Measurements from ENCODE around the gene CAMKMT. TPM values are rescaled to one million over a fixed set of nuclear protein-coding genes. Genes with fewer than 3 reads are reported as not detected.

CAMKMT gene
- total and polyA plus RNA-seq, 9 of the 15 experiments (the other 6 are each of a cell fraction or from before 2014, with no cell fraction given): 1.6 to 15.3 (median 7.4) TPM

DNA sequence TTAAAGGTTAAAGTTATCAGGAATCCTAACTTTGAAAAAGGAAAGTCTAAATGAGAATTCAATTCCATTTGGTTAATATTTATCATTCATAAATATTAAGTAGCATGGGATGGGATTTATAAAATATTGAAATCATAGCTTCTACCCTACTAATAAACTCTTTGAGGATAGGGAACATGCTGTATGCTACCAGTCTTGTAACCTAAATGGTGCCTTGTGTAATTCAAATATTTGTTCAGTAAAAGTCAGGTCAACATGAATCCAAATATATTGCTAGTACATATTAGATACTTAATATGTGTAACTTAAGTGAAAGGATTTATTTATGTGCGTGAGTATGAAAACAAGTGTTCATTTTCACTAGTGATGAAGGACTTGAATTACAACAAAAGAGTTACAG lies 94.1 kb downstream of the CAMKMT start (continued):
- TF ChIP-seq MEF2A (IDR thresholded peaks at IDR 0.05; ENCODE audit: control insufficient read depth, low read depth, low read length): no peak
- no peak for TF ChIP-seq DLX4 (CRISPR knock-in tag; IDR thresholded peaks at IDR 0.05)
- TF ChIP-seq GABPB2 (CRISPR knock-in tag; conservative IDR thresholded peaks at IDR 0.05): no peak

DNA sequence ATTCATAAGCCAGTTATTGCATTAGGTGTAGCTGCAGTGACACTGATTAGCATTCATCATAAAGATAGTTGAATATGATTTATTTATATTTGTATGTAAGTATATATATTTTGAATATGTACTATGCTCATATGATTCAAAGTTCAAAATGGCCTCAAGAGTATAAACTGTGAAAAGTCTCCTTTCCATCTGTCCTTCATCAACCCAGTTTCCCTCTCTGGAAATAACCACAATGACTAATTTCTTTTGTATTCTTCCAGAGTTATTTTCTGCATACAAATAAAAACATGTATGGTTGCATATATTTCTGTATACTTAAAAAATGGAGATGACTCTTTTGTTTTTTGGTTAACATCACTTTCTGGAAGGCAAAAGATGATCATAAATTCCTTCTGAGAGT lies 95.2 kb downstream of the CAMKMT start:
- no peaks in the 10 kb centered on the region for H3K79me2 ChIP-seq (ENCODE audit: control insufficient read depth, insufficient read depth, low read length)
- no peak overlapping the region for H3K9ac ChIP-seq (ENCODE audit: insufficient read depth in 1 of 2, low read depth in 2 of 2, low read length in 2 of 2)
- ChIA-PET POLR2A (no interaction called here), CTCF (ENCODE audit: low intra/inter-chr PET ratio) (no interaction called here)
- intact Hi-C loops (cut with micrococcal nuclease): no loop called here
- H3K36me3 ChIP-seq (ENCODE audit: control insufficient read depth, insufficient read depth, low read length): no peaks in the 10 kb centered on the region
- in situ Hi-C loops (cut with MboI): no loop called here
- no peaks in the 10 kb centered on the region for H3K27me3 ChIP-seq (ENCODE audit: control insufficient read depth in 2 of 2, insufficient read depth in 2 of 2, low read length in 2 of 2)
- H3K4me1 ChIP-seq (replicated peaks in 1 of 2; ENCODE audit: control insufficient read depth in 2 of 2, insufficient read depth in 2 of 2, low read length in 2 of 2): no peaks in the 10 kb centered on the region
- H3K4me3 ChIP-seq: no peak overlapping the region
- H3K4me2 ChIP-seq (ENCODE audit: insufficient read depth, low read length): no peak overlapping the region
- H3K9me3 ChIP-seq (replicated peaks; ENCODE audit: control insufficient read depth, insufficient read depth, low read depth, low read length): no peaks in the 10 kb centered on the region; the same call in 1 of the 2 replicates
- FAIRE-seq: no peak
- H3K9me1 ChIP-seq (ENCODE audit: control insufficient read depth, insufficient read depth, low read length): no peaks in the 10 kb centered on the region
- H4K20me1 ChIP-seq (replicated peaks; ENCODE audit: control insufficient read depth, insufficient read depth, low read length): no peaks in the 10 kb centered on the region
- no peak for DNase-seq (ENCODE audit: extremely low read depth in 1 of 4, low spot score in 3 of 4)
- ATAC-seq: no peak
- no peak overlapping the region for H3K27ac ChIP-seq (ENCODE audit: extremely low read depth, low read depth, low read length)
- H2AFZ ChIP-seq (ENCODE audit: low read depth, low read length): no peak overlapping the region
- TF ChIP-seq, protein P1, sequence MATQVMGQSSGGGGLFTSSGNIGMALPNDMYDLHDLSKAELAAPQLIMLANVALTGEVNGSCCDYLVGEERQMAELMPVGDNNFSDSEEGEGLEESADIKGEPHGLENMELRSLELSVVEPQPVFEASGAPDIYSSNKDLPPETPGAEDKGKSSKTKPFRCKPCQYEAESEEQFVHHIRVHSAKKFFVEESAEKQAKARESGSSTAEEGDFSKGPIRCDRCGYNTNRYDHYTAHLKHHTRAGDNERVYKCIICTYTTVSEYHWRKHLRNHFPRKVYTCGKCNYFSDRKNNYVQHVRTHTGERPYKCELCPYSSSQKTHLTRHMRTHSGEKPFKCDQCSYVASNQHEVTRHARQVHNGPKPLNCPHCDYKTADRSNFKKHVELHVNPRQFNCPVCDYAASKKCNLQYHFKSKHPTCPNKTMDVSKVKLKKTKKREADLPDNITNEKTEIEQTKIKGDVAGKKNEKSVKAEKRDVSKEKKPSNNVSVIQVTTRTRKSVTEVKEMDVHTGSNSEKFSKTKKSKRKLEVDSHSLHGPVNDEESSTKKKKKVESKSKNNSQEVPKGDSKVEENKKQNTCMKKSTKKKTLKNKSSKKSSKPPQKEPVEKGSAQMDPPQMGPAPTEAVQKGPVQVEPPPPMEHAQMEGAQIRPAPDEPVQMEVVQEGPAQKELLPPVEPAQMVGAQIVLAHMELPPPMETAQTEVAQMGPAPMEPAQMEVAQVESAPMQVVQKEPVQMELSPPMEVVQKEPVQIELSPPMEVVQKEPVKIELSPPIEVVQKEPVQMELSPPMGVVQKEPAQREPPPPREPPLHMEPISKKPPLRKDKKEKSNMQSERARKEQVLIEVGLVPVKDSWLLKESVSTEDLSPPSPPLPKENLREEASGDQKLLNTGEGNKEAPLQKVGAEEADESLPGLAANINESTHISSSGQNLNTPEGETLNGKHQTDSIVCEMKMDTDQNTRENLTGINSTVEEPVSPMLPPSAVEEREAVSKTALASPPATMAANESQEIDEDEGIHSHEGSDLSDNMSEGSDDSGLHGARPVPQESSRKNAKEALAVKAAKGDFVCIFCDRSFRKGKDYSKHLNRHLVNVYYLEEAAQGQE (IDR thresholded peaks at IDR 0.05; ENCODE audit: borderline replicate concordance): no peak
- TF ChIP-seq, protein P1 (CRISPR knock-in tag; IDR thresholded peaks at IDR 0.05; ENCODE audit: low read depth): no peak
- no peak for TF ChIP-seq HOXB6 (CRISPR knock-in tag; IDR thresholded peaks at IDR 0.05; ENCODE audit: borderline replicate concordance)
- no peak for TF ChIP-seq NKRF (IDR thresholded peaks at IDR 0.05; ENCODE audit: borderline replicate concordance)
- TF ChIP-seq TFAM (CRISPR knock-in tag; conservative IDR thresholded peaks at IDR 0.05): no peak
- BruUV-seq (replicated peaks): no TSS peak
